ENCODE measurements around the gene SPDYE6. TPM values are rescaled to one million over a fixed set of nuclear protein-coding genes. Genes with fewer than 3 reads are reported as not detected.

Gene SPDYE6
- total RNA-seq, 2 donors from 2014 or later: not detected

DNA sequence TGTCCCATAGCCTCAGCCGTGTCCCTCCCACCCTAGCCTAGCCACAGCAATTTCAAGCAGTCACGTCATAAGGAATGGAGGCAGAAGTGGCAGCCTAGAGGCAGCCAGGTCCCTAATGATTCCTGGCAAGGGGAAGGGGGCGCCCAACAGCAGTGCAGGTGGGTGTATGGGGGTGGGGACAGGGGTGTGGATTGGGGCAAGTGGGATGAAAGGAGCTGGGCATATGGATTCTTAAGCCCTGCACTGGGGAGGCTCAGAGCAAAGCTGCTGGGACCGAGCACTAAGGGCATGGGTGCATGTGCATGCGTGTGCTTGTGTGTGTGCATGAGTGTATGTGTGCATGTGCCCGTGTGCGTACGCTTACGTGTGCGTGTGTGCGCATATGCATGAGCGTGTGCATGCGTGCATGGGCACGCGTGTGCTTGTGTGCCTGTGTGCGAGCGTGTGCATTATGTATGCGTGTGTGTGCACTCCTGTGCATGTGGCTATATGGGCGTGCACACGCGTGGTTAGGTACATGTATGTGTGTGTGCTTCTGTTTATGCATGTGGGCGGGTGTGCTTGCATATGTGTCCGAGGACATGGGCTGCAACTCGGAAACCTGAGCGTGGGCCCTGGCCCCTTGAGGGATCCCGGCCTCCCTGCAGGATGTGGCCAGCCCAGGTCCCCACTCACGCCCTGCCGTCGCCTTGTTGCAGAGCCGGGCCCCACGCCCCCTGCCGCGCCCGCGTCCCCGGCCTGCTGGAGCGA is 35.5 kb downstream of the SPDYE6 start:
- no peaks in the 10 kb centered on the region for H3K36me3 ChIP-seq
- no peak for DNase-seq (ENCODE audit: low spot score)
- ATAC-seq (ENCODE audit: insufficient number of reproducible peaks, low FRiP score, low read depth): no peak
- H3K9me3 ChIP-seq: no peaks in the 10 kb centered on the region
- TF ChIP-seq, protein P1, sequence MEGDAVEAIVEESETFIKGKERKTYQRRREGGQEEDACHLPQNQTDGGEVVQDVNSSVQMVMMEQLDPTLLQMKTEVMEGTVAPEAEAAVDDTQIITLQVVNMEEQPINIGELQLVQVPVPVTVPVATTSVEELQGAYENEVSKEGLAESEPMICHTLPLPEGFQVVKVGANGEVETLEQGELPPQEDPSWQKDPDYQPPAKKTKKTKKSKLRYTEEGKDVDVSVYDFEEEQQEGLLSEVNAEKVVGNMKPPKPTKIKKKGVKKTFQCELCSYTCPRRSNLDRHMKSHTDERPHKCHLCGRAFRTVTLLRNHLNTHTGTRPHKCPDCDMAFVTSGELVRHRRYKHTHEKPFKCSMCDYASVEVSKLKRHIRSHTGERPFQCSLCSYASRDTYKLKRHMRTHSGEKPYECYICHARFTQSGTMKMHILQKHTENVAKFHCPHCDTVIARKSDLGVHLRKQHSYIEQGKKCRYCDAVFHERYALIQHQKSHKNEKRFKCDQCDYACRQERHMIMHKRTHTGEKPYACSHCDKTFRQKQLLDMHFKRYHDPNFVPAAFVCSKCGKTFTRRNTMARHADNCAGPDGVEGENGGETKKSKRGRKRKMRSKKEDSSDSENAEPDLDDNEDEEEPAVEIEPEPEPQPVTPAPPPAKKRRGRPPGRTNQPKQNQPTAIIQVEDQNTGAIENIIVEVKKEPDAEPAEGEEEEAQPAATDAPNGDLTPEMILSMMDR (IDR thresholded peaks at IDR 0.05): no peak
- H3K27ac ChIP-seq: no peak overlapping the region
- no peaks in the 10 kb centered on the region for H3K27me3 ChIP-seq (replicated peaks; ENCODE audit: insufficient read depth)
- no peak overlapping the region for H3K4me3 ChIP-seq
- H3K4me1 ChIP-seq (ENCODE audit: control insufficient read depth in 1 of 2, low read depth in 2 of 2): no peaks in the 10 kb centered on the region

DNA sequence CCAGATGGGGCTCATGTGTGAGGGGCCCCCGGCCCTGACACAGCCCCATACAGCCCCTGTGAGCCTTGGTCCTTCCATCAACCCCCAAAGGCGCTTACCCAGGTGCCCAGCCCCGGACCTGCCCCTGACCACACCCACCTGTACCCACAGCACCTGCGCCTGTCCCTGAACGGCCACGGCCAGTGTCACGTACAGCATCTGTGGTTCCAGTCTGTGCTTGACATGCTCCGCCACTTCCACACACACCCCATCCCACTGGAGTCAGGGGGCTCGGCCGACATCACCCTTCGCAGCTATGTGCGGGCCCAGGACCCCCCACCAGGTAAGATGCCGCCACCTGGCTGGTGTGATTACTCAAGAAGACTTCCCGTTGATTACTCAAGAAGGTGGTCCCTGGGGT is 36.1 kb downstream of the SPDYE6 start:
- Histone ChIP-seq H3K27me3 (replicated peaks; ENCODE audit: insufficient read depth) (no peaks in the 10 kb centered on the region), H3K27ac (no peak overlapping the region), H3K4me1 (ENCODE audit: control insufficient read depth in 1 of 2, low read depth in 2 of 2) (no peaks in the 10 kb centered on the region), H3K9me3 (no peaks in the 10 kb centered on the region), H3K4me3 (no peak overlapping the region), H3K36me3 (no peaks in the 10 kb centered on the region)
- DNase-seq (ENCODE audit: low spot score) (no peak), ATAC-seq (ENCODE audit: insufficient number of reproducible peaks, low FRiP score, low read depth) (no peak)
- TF ChIP-seq, protein P1 (IDR thresholded peaks at IDR 0.05): no peak

DNA sequence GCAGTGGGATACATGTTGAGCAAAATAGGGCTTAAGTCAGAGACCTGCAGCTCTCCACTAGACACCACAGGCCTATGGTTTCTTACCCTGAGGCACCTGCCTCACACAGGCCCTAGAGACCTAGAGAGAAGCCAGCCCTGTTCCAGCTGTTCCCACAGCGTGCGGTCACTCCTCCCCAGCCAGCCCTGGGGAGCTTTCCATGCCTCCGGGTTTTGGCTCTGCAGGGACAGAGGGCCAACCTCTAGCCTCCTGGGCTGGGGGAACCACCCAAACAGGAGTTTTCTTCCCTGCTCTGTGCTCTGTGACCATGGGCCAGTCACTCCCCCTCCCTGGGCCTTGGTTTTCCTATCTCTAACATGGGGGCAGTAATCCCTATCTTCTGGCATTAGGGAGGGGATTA is 36.6 kb downstream of the SPDYE6 start:
- Histone ChIP-seq H3K27me3 (replicated peaks; ENCODE audit: insufficient read depth) (no peaks in the 10 kb centered on the region), H3K4me1 (ENCODE audit: control insufficient read depth in 1 of 2, low read depth in 2 of 2) (no peaks in the 10 kb centered on the region), H3K4me3 (no peak overlapping the region), H3K27ac (no peak overlapping the region), H3K36me3 (no peaks in the 10 kb centered on the region), H3K9me3 (no peaks in the 10 kb centered on the region)
- TF ChIP-seq, protein P1 (IDR thresholded peaks at IDR 0.05): no peak
- no peak for DNase-seq (ENCODE audit: low spot score)
- no peak for ATAC-seq (ENCODE audit: insufficient number of reproducible peaks, low FRiP score, low read depth)

DNA sequence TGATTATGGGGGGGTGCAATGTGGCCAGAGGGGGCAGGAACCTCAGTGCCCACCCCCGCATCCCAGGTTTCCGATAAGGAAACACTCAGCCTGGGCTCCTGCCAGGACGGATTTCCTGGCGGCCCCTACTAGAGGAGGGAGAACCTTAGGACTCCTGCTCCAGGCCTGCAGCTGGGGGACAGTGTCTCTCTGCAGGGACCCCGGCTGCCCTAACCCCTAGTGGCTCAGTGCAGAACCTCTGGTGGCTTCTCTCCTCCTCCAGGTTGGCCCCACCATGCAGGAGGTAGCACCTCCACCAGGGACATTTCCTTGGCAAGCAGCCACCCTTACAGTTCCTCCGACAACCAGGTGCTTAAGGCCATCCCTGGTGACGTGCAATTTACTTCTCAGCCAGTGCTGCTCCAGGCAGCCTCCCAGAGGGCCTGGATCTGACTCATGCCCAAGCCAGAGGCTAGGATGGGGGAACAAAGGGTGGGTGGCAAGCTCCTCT is 37.7 kb downstream of the SPDYE6 start:
- H3K27me3 ChIP-seq (replicated peaks; ENCODE audit: insufficient read depth): no peaks in the 10 kb centered on the region
- H3K36me3 ChIP-seq: no peaks in the 10 kb centered on the region
- H3K27ac ChIP-seq: no peak overlapping the region
- H3K4me3 ChIP-seq: no peak overlapping the region
- no peaks in the 10 kb centered on the region for H3K9me3 ChIP-seq
- TF ChIP-seq, protein P1 (IDR thresholded peaks at IDR 0.05): no peak
- no peaks in the 10 kb centered on the region for H3K4me1 ChIP-seq (ENCODE audit: control insufficient read depth in 1 of 2, low read depth in 2 of 2)
- ATAC-seq (ENCODE audit: insufficient number of reproducible peaks, low FRiP score, low read depth) (no peak), DNase-seq (ENCODE audit: low spot score) (no peak)

DNA sequence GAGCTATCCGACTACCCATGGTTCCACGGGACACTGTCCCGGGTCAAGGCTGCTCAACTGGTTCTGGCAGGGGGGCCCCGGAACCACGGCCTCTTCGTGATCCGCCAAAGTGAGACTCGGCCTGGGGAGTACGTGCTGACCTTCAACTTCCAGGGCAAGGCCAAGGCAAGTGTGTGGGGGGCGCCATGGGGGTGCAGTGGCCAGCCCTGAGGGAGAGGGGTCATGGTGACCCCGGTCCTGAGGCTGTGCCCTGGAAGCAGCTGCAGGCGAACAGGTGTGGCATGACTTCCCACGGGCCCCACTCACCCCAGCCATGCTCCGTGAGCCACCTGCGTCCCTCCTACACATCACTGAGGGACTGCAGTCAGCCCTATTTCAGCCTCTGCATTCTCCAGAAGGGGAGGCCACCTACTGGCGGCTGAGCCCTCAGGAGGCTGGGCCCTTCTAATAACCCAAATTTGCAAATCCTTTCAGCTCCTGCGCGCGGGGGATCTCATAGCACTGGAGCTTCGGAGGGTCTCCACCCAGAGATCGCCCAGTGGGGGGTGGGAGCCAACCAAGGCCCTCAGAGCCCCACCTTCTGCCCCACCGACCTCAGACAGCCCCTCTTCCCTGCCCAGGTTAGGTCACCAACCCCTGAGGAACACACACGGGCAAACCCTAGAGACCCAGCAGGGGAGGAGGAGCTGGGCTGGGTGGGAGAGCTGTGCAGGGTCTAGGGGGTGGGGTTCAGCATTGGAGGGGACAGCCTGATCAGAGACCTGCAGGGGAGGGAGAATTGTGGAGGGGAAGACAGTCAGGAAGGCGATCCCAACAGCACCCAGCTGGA is 38.8 kb downstream of the SPDYE6 start:
- Histone ChIP-seq H3K27ac (no peak overlapping the region), H3K9me3 (no peaks in the 10 kb centered on the region), H3K4me3 (no peak overlapping the region), H3K4me1 (ENCODE audit: control insufficient read depth in 1 of 2, low read depth in 2 of 2) (no peaks in the 10 kb centered on the region), H3K27me3 (replicated peaks; ENCODE audit: insufficient read depth) (no peaks in the 10 kb centered on the region), H3K36me3 (no peaks in the 10 kb centered on the region)
- TF ChIP-seq, protein P1 (IDR thresholded peaks at IDR 0.05): no peak
- ATAC-seq (ENCODE audit: insufficient number of reproducible peaks, low FRiP score, low read depth) (no peak), DNase-seq (ENCODE audit: low spot score) (no peak)
